ENCODE results near the gene UVSSA. TPM values are rescaled to one million over a fixed set of nuclear protein-coding genes. Genes with fewer than 3 reads are reported as not detected.
"Not testable (repeated sequence)": the region's sequence is repeated elsewhere in the genome, so short reads cannot be mapped to it uniquely, and the experiment has no call there.

UVSSA gene
- total and polyA plus RNA-seq, 7 donors, result 1.8 to 18.7 (median 8.7) TPM

GRCh38 chr4:1331591-1332353 is 15.2 kb upstream of the UVSSA start:
- TF ChIP-seq POLR2A (IDR thresholded peaks at IDR 0.05) (no peak), POLR2AphosphoS5 (IDR thresholded peaks at IDR 0.05) (no peak), CTCF (IDR thresholded peaks at IDR 0.05) (no peak), EP300 (IDR thresholded peaks at IDR 0.05) (no peak)
- H3K36me3 ChIP-seq, result peaks cover 0 to 72% (median 42%) of the 10 kb centered on the region in 4 donors
- DNase-seq, result no peak
- intact Hi-C loops (cut with DNase I), result no loop called here
- no peak overlapping the region for H3K4me3 ChIP-seq
- H3K9me3 ChIP-seq, result no peaks in the 10 kb centered on the region
- H3K27me3 ChIP-seq, result no peaks in the 10 kb centered on the region
- 83 to 87% methylated on average over 21 of the region's 21 CpGs for WGBS, 2 donors
- no peak overlapping the region for H3K27ac ChIP-seq
- no peaks in the 10 kb centered on the region for H3K4me1 ChIP-seq

- Histone ChIP-seq H3K4me3 (no peak overlapping the region), H3K27me3 (no peaks in the 10 kb centered on the region), H3K4me1 (no peaks in the 10 kb centered on the region), H3K9me3 (no peaks in the 10 kb centered on the region), H3K27ac (no peak overlapping the region), H3K36me3 (peaks cover 0 to 72% (median 43%) of the 10 kb centered on the region in 4 donors)
- no peak for DNase-seq
- TF ChIP-seq EP300 (IDR thresholded peaks at IDR 0.05) (no peak), POLR2A (IDR thresholded peaks at IDR 0.05) (no peak), POLR2AphosphoS5 (IDR thresholded peaks at IDR 0.05) (no peak), CTCF (IDR thresholded peaks at IDR 0.05) (no peak)
- intact Hi-C loops (cut with DNase I), result no loop called here
- 84 to 90% methylated on average over 13 of the region's 13 CpGs for WGBS, 2 donors
Observed at GRCh38 chr4:1332686-1333085, 14.3 kb upstream of the UVSSA start.

GRCh38 chr4:1333256-1333655 is 13.8 kb upstream of the UVSSA start:
- peak overlapping the region in 1 of 4 donors; percentile 14 for H3K27ac ChIP-seq
- intact Hi-C loops (cut with DNase I), result no loop called here
- no peaks in the 10 kb centered on the region for H3K4me1 ChIP-seq
- H3K36me3 ChIP-seq, result peaks cover 3 to 72% (median 44%) of the 10 kb centered on the region in 4 donors
- no peaks in the 10 kb centered on the region for H3K27me3 ChIP-seq
- no peak for DNase-seq
- 88 to 96% methylated on average over 8 of the region's 8 CpGs for WGBS, 2 donors
- no peaks in the 10 kb centered on the region for H3K9me3 ChIP-seq
- TF ChIP-seq EP300 (IDR thresholded peaks at IDR 0.05) (no peak), POLR2AphosphoS5 (IDR thresholded peaks at IDR 0.05) (no peak), POLR2A (IDR thresholded peaks at IDR 0.05) (no peak), CTCF (IDR thresholded peaks at IDR 0.05) (no peak)
- H3K4me3 ChIP-seq, result no peak overlapping the region

GRCh38 chr4:1333851-1334578 is 13.0 kb upstream of the UVSSA start:
- H3K4me1 ChIP-seq; DNase-seq; intact Hi-C loops (cut with DNase I); H3K27ac ChIP-seq; H3K27me3 ChIP-seq; H3K4me3 ChIP-seq; H3K9me3 ChIP-seq: not testable (repeated sequence)
- WGBS, 2 donors, result 73 to 76% methylated on average over 11 to 12 of the region's 12 CpGs
- H3K36me3 ChIP-seq, result peaks cover 10 to 72% (median 45%) of the 10 kb centered on the region in 4 donors

GRCh38 chr4:1334579-1334895 is 12.5 kb upstream of the UVSSA start:
- Histone ChIP-seq H3K27me3 (no peaks in the 10 kb centered on the region), H3K27ac (no peak overlapping the region), H3K9me3 (no peaks in the 10 kb centered on the region), H3K4me3 (no peak overlapping the region), H3K4me1 (no peaks in the 10 kb centered on the region), H3K36me3 (peaks cover 16 to 72% (median 49%) of the 10 kb centered on the region in 4 donors)
- TF ChIP-seq POLR2A (IDR thresholded peaks at IDR 0.05) (no peak), CTCF (IDR thresholded peaks at IDR 0.05) (no peak), POLR2AphosphoS5 (IDR thresholded peaks at IDR 0.05) (no peak), EP300 (IDR thresholded peaks at IDR 0.05) (no peak)
- intact Hi-C loops (cut with DNase I), result no loop called here
- DNase-seq, result no peak
- WGBS, 2 donors, result 91 to 93% methylated on average over 6 of the region's 6 CpGs

GRCh38 chr4:1335193-1335883 is 11.7 kb upstream of the UVSSA start:
- H3K27ac ChIP-seq; H3K4me1 ChIP-seq; DNase-seq; H3K27me3 ChIP-seq; H3K9me3 ChIP-seq; H3K4me3 ChIP-seq; intact Hi-C loops (cut with DNase I): not testable (repeated sequence)
- 80 to 85% methylated on average over 4 of the region's 4 CpGs for WGBS, 2 donors
- H3K36me3 ChIP-seq, result peaks cover 22 to 73% (median 57%) of the 10 kb centered on the region in 4 donors

Data from sigmoid colon (tissue), 7 donors.